Heart left ventricle (tissue), 16 donors: ENCODE data around the gene ZYX. TPM values are rescaled to one million over a fixed set of nuclear protein-coding genes. Genes with fewer than 3 reads are reported as not detected.
"Not testable (repeated sequence)": the region's sequence is repeated elsewhere in the genome, so short reads cannot be mapped to it uniquely, and the experiment has no call there.

Experiments
- ATAC-seq, 4 donors: fragments of 200-7000 bp; cut with Tn5 transposase; one replicate each; pipeline ENCODE4 v1.9.1; 2020 to 2022; ENCODE audit warnings: moderate library complexity in 4 of 4, mild to moderate bottlenecking in 3 of 4, moderate number of reproducible peaks in 1 of 4
- DNase-seq, 5 donors: peaks; one replicate each; pipeline ENCODE4 v3.0.0-alpha.2; 2020
- H3K27ac ChIP-seq, 12 donors: fragments of 200-600 bp; sonication (generic) in 4 of 12; one replicate each; pipeline versions ENCODE4 v1.5.0 to v1.8.0; 2016 to 2022; ENCODE audit warnings: mild to moderate bottlenecking in 2 of 12
- H3K27me3 ChIP-seq, 9 donors: fragments of 200-600 bp; sonication (generic) in 2 of 9; one replicate each; pipeline versions ENCODE4 v1.5.1 to v1.8.0; 2016 to 2022; ENCODE audit warnings: mild to moderate bottlenecking in 3 of 9
- H3K36me3 ChIP-seq, 9 donors: fragments of 200-600 bp; sonication (generic) in 2 of 9; one replicate each; pipeline versions ENCODE4 v1.5.0 to v1.8.0; 2018 to 2022; ENCODE audit warnings: mild to moderate bottlenecking in 2 of 9
- H3K4me1 ChIP-seq, 12 donors: fragments of 200-600 bp; sonication (generic) in 4 of 12; one replicate each; pipeline versions ENCODE4 v1.5.0 to v1.8.0; 2016 to 2022; ENCODE audit warnings: mild to moderate bottlenecking in 3 of 12
- H3K4me3 ChIP-seq, 12 donors: fragments of 200-600 bp; sonication (generic) in 4 of 12; one replicate each; pipeline versions ENCODE4 v1.5.0 to v1.8.0; 2017 to 2022; ENCODE audit warnings: mild to moderate bottlenecking in 9 of 12, moderate library complexity in 4 of 12
- H3K9me3 ChIP-seq, 12 donors: fragments of 200-600 bp; sonication (generic) in 4 of 12; one replicate each; pipeline versions ENCODE4 v1.5.0 to v1.8.0; 2016 to 2022; ENCODE audit warnings: mild to moderate bottlenecking in 1 of 12
- POLR2A ChIP-seq, 2 donors: fragments of 450-650 bp; IDR thresholded peaks; one replicate each; pipeline ENCODE4 v1.6.1; 2017; ENCODE audit warnings: antibody characterized with exemption in 2 of 2, mild to moderate bottlenecking in 2 of 2, moderate library complexity in 2 of 2
- WGBS, 4 donors: extraction: QIAGEN DNeasy Blood & Tissue Kit in 2 of 4; methylation state at CpG; one replicate each; pipeline versions ENCODE4 v1.1.5 to v1.1.7; 2013 to 2018; 5-methylcytosine and 5-hydroxymethylcytosine counted together
- intact Hi-C, 10 donors: fragments of 100-400 bp; cut with DNase I; formaldehyde crosslinking; loops; one replicate each; pipeline versions ENCODE4 v1.11.1 to v1.14.2; 2022
- polyA plus RNA-seq, 2 donors: library from polyadenylated mRNA; stranded (reverse); fragments of 200-250 nt; gene quantifications; one replicate each; pipeline ENCODE4 v1.2.3, GENCODE V29; 2013
- total RNA-seq, 9 donors: library from RNA; depleted of rRNA in 2 of 9; stranded (reverse); fragments of >200 nt in 2 of 9; fragmentation: NEBNext Ultra II Directional in 3 of 9; extraction: Animal tissue kit (Norgen Biotek cat#: 25700) in 3 of 9; gene quantifications; one replicate each; pipeline versions ENCODE4 v1.1.0 to v1.2.4, GENCODE V29; 2016 to 2023
- TF ChIP-seq, protein P1 (sequence below), 12 donors: fragments of 200-600 bp; sonication (generic) in 4 of 12; IDR thresholded peaks; one replicate each; pipeline versions ENCODE4 v1.5.0 to v1.8.0; 2018 to 2022; ENCODE audit warnings: antibody characterized with exemption in 12 of 12, mild to moderate bottlenecking in 5 of 12
- donor health status: ischemic (EF 13 %, LVEDD 7.1; RV severe dilation, severe dysfunction).
- donor health status: healthy with polysubstance abuse.
- donor health status: DM: no; HTN: yes; CAD: no.
- donor health status: DM: no; HTN: no; CAD: no.
- donor health status: ischemic (EF 25% LVEDD 6.9; RV normal size, moderate dysfunction).
- donor health status: ischemic (EF 25% LVEDD 5.7; RV mildly dilated, moderate dysfunction).
- donor health status: healthy.
- donor health status: DM: yes; HTN: yes; CAD: no.
- donor health status: ischemic (EF 35%, LVEDD 5.7; RV mildly dilated, moderate dysfunction).
- donor health status: nonischemic (EF 11% LVEDD 7.7; RV severe dilation, severe dysfunction).
- donor health status: DM: yes; HTN: yes; CAD: no.
- donor health status: PGD.
- donor health status: ischemic (EF 29% LVEDD 5.4; RV normal size, mild dysfunction).
- donor health status: nonischemic (EF 23%, LVEDD 6.1; RV moderate dilation, normal function).

ZYX gene
- total and polyA plus RNA-seq, 11 donors = 55.9 to 217 (median 79.4) TPM

- TF ChIP-seq, protein P1, sequence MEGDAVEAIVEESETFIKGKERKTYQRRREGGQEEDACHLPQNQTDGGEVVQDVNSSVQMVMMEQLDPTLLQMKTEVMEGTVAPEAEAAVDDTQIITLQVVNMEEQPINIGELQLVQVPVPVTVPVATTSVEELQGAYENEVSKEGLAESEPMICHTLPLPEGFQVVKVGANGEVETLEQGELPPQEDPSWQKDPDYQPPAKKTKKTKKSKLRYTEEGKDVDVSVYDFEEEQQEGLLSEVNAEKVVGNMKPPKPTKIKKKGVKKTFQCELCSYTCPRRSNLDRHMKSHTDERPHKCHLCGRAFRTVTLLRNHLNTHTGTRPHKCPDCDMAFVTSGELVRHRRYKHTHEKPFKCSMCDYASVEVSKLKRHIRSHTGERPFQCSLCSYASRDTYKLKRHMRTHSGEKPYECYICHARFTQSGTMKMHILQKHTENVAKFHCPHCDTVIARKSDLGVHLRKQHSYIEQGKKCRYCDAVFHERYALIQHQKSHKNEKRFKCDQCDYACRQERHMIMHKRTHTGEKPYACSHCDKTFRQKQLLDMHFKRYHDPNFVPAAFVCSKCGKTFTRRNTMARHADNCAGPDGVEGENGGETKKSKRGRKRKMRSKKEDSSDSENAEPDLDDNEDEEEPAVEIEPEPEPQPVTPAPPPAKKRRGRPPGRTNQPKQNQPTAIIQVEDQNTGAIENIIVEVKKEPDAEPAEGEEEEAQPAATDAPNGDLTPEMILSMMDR (IDR thresholded peaks at IDR 0.05) = no peak
- TF ChIP-seq POLR2A (IDR thresholded peaks at IDR 0.05) = no peak
- intact Hi-C loops = loop anchor here in 1 of 10 donors (2.0 kb wide), 1 partner anchor 17 kb away; no protein-coding TSS in a partner anchor
- Histone ChIP-seq H3K27ac (peak overlapping the region in 6 of 12 donors; percentile 81 to 99 (median 90)), H3K4me3 (no peak overlapping the region), H3K4me1 (peaks cover 5 to 95% (median 57%) of the 10 kb centered on the region in 12 donors), H3K9me3 (no peaks in the 10 kb centered on the region), H3K27me3 (no peaks in the 10 kb centered on the region), H3K36me3 (peaks cover 0 to 66% (median 45%) of the 10 kb centered on the region in 9 donors)
- ATAC-seq (no peak), DNase-seq (no peak)
- WGBS, 4 donors = 79 to 86% (median 84%) methylated on average over 9 to 10 of the region's 10 CpGs
Measured at GRCh38 chr7:143390104-143390772, 9.1 kb downstream of the ZYX start.

DNA sequence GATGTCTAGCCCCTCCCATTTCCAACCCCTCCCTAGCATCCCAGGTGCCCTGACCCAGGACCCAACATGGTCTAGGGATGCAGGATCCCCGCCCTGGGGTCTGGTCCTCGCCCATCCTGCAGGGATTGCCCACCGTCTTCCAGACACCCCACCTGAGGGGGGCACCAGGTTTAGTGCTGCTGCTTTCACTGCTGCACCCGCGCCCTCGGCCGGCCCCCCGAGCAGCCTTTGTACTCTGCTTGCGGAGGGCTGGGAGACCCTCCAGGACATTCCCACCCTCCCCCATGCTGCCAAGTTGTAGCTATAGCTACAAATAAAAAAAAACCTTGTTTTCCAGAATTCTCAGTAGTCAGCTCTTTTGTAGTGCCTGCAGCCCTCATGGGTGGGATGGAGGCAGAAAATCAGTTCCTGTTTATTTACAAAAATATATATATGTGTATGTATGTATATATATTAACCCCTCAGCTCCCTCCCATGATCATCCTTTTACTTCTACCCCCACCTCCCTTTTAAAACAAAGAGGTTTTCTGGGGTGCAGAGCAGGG, 9.7 kb downstream of the ZYX start:
- Histone ChIP-seq H3K27ac (peak overlapping the region in 11 of 12 donors; percentile 72 to 99 (median 85)), H3K4me3 (no peak overlapping the region), H3K27me3 (no peaks in the 10 kb centered on the region), H3K36me3 (peaks cover 0 to 66% (median 45%) of the 10 kb centered on the region in 9 donors), H3K4me1 (peaks cover 5 to 95% (median 56%) of the 10 kb centered on the region in 12 donors), H3K9me3 (no peaks in the 10 kb centered on the region)
- WGBS, 4 donors = 80 to 94% (median 85%) methylated on average over 9 of the region's 9 CpGs
- DNase-seq (peak in 1 of 5 donors; percentile 18), ATAC-seq (no peak)
- intact Hi-C loops = loop anchor here in 1 of 10 donors (2.0 kb wide), 1 partner anchor 16 kb away; no protein-coding TSS in a partner anchor
- TF ChIP-seq POLR2A (IDR thresholded peaks at IDR 0.05) = no peak
- TF ChIP-seq, protein P1 (IDR thresholded peaks at IDR 0.05) = no peak

DNA sequence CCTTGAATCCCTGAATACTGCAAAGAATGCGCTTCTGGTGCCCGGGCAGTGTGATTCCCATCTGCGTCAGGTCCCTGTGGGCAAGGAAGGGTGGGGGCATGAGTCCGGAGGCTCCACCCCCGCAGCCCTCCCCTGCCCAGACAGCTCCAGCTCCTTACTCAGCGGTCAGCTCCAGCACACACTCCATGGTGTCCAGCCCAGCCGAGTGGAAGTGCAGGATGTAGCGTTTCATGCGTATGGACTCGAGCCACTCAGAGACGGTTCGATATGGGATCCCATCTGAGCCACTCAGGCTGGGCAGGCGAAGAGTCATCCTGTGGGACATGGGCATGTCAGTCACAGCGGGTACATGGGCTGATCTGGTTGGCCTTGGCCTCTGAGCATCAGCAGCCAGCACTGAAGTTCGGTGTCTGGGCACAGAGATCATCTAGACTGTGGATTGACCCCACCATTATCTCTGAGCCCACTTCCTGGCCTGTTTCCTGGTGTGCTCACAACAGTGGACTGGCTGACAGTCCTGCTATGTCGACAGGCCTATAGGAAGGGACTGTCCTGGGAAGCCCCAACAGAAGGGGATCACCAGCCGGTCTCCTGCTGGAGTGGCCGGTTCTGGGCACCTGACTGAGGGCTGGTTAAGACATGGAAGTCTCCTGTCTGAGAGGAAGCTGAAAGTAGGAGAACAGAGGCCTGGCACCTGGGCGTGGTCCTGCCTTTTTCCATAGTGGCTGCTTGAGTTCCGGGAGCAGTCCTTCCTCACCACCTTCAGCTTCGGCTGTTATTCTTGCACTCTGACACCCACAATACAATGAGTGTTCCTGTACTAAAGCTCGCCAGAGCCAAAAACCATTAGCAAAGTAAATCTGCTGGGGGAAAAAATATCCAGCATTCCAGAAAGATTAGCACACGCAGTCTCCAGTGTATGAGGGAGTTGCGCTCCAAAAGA, 10.6 kb downstream of the ZYX start:
- peak overlapping the region; percentile 68 to 99 (median 84) for H3K27ac ChIP-seq
- peaks cover 2 to 91% (median 50%) of the 10 kb centered on the region in 12 donors for H3K4me1 ChIP-seq
- DNase-seq (peak; percentile 64 to 81 (median 77)), ATAC-seq (peak; percentile 42 to 83 (median 74))
- H3K9me3 ChIP-seq = no peaks in the 10 kb centered on the region
- 39 to 54% (median 45%) methylated on average over 21 to 24 of the region's 24 CpGs for WGBS, 4 donors
- intact Hi-C loops = loop anchor here in 1 of 10 donors (2.0 kb wide), 1 partner anchor 15 kb away; no protein-coding TSS in a partner anchor
- TF ChIP-seq, protein P1 (IDR thresholded peaks at IDR 0.05) = no peak
- TF ChIP-seq POLR2A (IDR thresholded peaks at IDR 0.05) = peak in 1 of 2 donors; percentile 20
- peak overlapping the region in 4 of 12 donors; percentile 2 to 25 (median 18) for H3K4me3 ChIP-seq
- no peaks in the 10 kb centered on the region for H3K27me3 ChIP-seq
- H3K36me3 ChIP-seq = peaks cover 0 to 60% (median 45%) of the 10 kb centered on the region in 9 donors

- Histone ChIP-seq H3K4me1 (peaks cover 2 to 84% (median 48%) of the 10 kb centered on the region in 12 donors), H3K27ac (peak overlapping the region in 11 of 12 donors; percentile 72 to 99 (median 85)), H3K36me3 (peaks cover 0 to 53% (median 38%) of the 10 kb centered on the region in 9 donors)
- DNase-seq, H3K9me3 ChIP-seq, H3K27me3 ChIP-seq, H3K4me3 ChIP-seq, intact Hi-C loops, ATAC-seq: not testable (repeated sequence)
- WGBS, 4 donors = 80 to 85% (median 82%) methylated on average over 8 of the region's 8 CpGs
Measured at GRCh38 chr7:143392427-143392826, 11.3 kb downstream of the ZYX start.
